ENCODE measurements around the gene WDR5. TPM values are rescaled to one million over a fixed set of nuclear protein-coding genes. Genes with fewer than 3 reads are reported as not detected.
A peak's percentile ranks its signal among the peaks of the same experiment; 100 is the strongest.

Gene WDR5
- total RNA-seq, 1 experiment from 2014 or later: 84.9 TPM

DNA sequence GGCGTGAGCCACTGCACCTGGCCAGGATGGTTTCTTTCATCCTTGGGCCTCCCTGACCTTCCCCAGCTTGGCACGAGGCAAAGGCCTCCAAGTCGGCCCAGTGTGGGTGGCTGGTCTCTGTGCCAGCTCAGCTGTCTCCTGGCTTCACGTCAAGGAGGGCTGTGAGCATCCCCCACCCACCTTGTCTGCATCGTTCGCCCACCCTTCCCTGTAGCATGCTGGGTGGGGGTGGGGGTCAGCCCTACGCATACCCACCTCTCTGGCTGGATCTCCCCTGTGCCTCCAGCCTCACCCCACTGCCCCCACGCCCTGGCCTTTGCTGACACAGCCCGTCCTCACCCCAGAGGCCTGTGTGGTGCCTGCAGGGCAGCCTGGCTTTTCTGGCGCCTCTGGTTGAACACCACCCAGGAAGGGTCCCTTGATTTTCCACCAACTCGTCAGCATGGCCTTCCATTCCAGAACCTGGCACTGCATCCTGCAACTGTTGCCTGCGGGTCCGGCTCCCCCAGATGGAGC, 8.8 kb upstream of the WDR5 start:
- Histone ChIP-seq H3K36me3 (no peaks in the 10 kb centered on the region), H3K27ac (no peak overlapping the region), H3K27me3 (no peaks in the 10 kb centered on the region), H3K4me3 (no peak overlapping the region), H3K9me3 (replicated peaks) (no peaks in the 10 kb centered on the region), H3K4me1 (peaks cover 31% of the 10 kb centered on the region)
- no peak for DNase-seq

DNA sequence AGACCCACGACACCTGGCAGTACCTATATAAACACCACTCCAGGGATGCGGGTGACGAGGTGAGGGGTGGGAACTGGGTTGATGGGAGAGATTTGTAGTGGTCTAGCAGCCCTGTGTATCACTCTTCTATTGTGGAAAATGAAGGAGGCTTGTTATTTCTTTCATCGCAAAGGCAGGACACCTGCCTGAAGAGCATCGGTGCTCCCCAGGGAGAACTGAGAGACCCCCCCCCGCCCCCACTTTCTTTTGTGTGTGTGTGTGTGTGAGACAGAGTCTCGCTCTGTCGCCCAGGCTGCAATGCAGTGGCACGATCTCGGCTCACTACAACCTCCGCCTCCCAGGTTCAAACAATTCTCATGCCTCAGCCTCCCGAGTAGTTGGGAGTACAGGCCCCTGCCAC, 8.3 kb upstream of the WDR5 start:
- Histone ChIP-seq H3K4me1 (peaks cover 32% of the 10 kb centered on the region), H3K27ac (no peak overlapping the region), H3K27me3 (no peaks in the 10 kb centered on the region), H3K9me3 (replicated peaks) (no peaks in the 10 kb centered on the region), H3K36me3 (no peaks in the 10 kb centered on the region), H3K4me3 (no peak overlapping the region)
- no peak for DNase-seq

DNA sequence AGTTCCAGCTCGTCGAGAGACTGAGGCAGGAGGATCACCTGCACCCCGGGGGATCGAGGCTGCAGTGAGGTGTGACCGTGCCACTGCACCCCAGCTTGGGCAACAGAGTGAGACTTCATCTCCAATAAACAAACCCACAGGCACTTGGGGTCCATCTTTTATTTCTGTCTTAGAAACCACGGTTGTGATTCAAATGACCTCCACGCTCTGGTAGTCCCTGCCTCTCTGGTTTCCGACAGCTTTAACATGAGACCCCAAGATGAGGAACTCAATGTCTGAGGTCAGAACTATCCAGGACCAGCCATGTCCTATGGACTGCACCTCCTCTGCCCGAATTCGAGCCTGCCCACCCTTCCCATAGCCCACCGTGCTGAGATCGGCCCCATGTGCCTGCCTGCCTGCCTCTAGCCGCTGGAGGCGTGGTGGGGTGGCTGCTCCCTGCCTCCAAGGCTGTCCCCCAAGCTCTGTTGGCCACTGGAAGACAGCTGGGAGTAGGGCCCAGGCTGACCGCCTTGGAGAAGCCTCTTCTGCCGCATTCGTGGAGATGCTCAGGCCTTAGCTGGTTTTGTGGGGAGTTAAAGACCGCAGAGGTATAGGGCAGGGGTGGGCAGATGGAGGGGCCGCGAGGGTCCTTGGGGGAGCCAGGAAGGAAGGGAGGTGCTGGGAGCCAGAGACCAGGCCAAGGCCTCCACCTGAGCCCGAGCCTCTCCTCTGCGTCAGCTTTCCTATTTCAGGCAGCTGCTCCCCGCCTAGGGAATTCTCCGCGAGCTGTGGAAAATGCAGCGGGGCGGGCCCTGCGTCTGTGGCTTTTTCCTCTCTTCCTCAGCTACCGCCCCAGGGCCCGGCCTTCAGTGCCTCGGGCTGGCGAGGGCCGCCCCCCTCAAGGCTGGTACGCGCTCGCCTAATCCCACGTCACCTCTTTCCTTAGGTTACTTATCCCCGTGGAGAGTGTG, 6.9 kb upstream of the WDR5 start:
- Histone ChIP-seq H3K4me3 (peak overlapping the region; percentile 33), H3K27me3 (no peaks in the 10 kb centered on the region), H3K9me3 (replicated peaks) (no peaks in the 10 kb centered on the region), H3K27ac (peak overlapping the region; percentile 92), H3K36me3 (no peaks in the 10 kb centered on the region), H3K4me1 (peaks cover 32% of the 10 kb centered on the region)
- peak; percentile 93 to 94 for DNase-seq

DNA sequence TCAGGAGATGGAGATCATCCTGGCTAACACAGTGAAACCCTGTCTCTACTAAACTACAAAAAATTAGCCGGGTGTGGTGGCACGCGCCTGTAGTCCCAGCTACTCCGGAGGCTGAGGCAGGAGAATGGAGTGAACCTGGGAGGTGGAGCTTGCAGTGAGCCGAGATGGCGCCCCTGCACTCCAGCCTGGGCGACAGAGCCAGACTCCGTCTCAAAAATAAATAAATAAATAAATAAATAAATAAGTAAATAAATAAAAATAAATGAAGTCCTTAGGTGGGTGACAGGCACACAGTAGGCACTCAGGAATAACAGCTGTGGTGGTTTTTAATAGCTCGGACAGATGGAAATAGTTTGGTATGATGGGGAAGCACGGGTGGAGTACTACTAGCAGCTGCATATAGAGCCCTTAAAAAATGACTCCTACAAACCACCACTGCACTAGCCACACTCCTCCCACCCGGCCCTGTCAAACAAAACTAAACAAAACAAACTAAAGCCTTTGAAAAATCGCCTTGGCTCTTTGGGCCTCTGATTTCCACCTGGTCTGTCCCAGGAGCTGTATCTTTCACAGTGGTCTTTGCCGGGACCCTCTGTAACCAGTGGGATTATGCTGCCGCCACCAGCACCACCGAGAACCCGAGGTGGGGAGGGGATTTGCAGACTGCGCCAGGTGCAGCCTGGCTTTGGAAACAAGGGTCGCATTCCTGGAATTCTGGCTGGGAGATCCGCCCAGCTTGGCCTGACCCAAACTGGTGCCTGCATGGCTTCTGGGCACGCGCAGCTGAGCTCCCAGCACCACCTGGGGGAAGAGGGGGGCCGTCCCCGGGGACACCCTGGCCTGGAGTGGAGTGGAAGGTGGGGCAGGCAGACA, 5.1 kb upstream of the WDR5 start:
- Histone ChIP-seq H3K9me3 (replicated peaks) (no peaks in the 10 kb centered on the region), H3K27me3 (no peaks in the 10 kb centered on the region), H3K36me3 (no peaks in the 10 kb centered on the region), H3K27ac (peak overlapping the region; percentile 92), H3K4me1 (peaks cover 36% of the 10 kb centered on the region), H3K4me3 (no peak overlapping the region)
- DNase-seq: peak; percentile 90 to 94

DNA sequence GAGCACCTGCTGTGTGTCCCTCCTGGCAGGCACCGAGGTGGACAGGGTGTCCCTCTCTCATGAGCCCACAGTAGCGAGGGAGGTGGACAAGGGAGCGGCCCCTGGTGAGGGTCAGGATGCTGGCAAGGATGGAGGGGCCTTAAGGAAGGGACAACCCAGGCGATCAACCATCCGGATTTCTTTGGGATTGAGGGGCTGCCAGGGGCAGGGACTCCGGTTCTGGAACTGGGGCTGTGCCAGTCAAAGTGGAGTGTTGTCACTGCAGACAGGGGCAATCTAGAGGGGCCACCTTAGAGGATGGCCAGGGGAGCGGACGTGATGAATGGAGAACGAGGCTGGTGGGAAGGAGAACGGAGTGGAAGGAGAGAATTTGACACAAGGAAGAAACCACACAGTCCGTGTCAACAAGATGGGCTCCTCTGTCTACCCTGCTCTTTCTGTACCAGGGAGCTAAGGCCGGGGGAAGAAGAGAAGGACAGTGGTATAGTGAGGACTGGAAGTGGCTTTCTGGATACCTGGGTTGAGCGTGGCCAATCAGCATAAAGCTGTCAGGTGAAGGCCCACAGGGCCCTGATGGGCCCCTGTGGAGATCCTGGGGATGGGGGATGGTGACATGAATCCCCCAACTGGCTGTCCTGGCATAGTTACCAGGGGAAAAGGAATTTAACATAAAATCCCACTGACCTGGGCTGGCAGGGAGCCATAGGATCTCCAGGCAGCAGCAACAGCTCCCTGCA, 4.2 kb upstream of the WDR5 start:
- H3K27ac ChIP-seq: peak overlapping the region; percentile 92

DNA sequence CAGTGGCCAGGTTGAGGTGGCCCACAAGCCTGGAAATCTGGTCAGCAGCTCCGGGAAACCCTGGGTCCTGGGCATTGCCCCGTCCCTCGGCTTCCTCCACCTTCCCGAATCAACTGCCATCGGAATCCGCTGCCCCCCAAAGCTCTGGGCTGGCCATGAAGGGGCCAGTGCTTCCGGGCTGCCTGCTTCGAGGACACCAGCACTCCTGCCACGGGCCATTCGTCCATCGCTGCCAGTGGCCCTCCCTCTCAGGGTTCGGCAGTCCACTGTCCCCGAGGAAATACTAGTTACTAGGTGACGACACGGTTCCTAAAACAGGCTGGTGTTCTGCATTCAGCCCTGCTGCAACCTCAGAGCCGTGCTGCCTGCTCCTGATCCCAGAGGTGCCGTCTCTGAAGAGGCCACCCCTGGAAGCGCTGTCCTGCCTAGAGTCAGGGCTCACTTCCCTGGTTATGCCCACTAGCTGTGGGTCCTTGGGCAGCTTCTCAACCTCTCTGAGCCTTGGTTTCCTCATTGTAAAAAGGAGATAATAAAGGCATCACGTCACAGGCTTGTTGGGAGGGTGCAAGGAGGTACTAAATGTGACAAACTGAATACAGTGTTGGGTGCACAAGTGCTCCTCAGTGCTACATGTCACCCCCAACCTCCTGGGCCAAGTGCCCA, 3.5 kb upstream of the WDR5 start:
- no peak for DNase-seq
- no peaks in the 10 kb centered on the region for H3K27me3 ChIP-seq
- H3K36me3 ChIP-seq: peaks cover 4% of the 10 kb centered on the region; the same call in 1 of the 2 replicates
- H3K4me1 ChIP-seq: peaks cover 39% of the 10 kb centered on the region
- H3K9me3 ChIP-seq (replicated peaks): no peaks in the 10 kb centered on the region
- H3K4me3 ChIP-seq: no peak overlapping the region
- no peak overlapping the region for H3K27ac ChIP-seq

More for the DNA sequence above, 4.2 kb upstream of the WDR5 start:
- no peaks in the 10 kb centered on the region for H3K9me3 ChIP-seq (replicated peaks)
- H3K36me3 ChIP-seq: no peaks in the 10 kb centered on the region
- H3K4me3 ChIP-seq: no peak overlapping the region
- peaks cover 36% of the 10 kb centered on the region for H3K4me1 ChIP-seq
- no peak for DNase-seq
- H3K27me3 ChIP-seq: no peaks in the 10 kb centered on the region

DNA sequence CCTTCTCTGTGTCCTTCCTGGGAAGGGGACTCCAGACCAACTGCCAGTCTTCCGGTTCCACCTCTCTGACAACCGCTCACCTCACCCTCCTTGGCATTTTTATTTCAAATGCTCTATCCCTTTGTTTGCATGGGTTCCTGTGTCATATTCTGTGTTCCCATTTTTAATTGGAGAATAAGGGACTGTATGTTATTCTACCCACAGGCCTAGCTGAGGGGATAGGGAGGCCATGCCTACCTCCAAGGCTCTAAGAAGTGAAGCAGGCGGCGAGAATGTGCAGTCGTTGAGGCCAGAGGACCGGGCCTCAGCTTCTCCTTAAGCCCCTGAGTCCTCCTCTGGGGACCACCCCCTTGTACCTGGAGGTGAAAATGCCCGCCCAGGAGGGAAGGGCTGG, 936 bp upstream of the WDR5 start:
- peaks cover 33% of the 10 kb centered on the region for H3K4me1 ChIP-seq
- H3K9me3 ChIP-seq (replicated peaks): no peaks in the 10 kb centered on the region
- peak overlapping the region; percentile 77 for H3K27ac ChIP-seq
- peak overlapping the region; percentile 81 for H3K4me3 ChIP-seq
- H3K27me3 ChIP-seq: no peaks in the 10 kb centered on the region
- peaks cover 17% of the 10 kb centered on the region for H3K36me3 ChIP-seq
- DNase-seq: peak; percentile 4 to 58

DNA sequence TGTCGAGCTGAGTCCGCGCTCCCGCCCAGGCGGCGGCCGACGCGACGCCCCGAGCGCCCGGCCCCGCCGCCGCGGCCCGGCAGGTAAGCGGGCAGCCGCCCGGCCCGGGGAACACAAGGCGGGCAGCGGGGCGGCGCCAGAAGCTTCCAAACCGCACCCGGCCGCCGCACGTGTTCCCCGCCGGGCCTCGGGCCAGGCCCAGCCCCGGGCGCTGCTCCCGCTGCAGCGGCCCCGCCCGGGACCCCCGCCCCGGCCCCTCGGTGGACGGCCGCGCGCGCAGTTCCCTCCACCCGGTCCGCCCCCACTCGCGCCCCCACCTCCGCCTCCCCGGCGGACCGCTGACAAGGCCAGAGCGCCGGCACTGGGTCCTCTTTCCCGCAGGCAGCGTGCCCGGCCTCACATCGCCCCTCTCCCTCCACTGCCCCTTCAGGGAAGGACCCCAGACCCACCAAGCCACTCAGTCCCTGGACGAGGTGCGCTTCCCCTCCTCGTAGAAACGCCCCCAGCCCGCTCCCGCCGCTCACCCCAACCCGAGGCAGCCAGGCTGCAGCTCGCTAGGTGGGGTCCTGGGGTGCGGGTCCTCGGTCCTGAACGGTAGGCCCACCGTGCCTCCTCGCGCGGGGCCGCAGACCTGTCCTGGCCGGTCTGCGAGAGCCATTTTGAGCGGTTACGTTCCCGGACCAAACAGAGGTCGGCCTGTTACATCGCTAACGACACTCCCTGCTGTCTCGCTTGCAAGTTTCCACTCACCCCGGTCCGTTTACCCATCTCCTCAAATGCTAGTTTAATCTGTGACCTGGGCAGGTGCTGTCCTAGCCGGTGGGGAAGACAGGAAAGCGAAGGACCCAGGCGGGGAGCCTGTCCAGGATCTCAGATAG, 475 bp downstream of the WDR5 start:
- Histone ChIP-seq H3K36me3 (peaks cover 31% of the 10 kb centered on the region), H3K4me3 (peak overlapping the region; percentile 81), H3K4me1 (peaks cover 23% of the 10 kb centered on the region), H3K27ac (peak overlapping the region; percentile 45), H3K9me3 (replicated peaks) (no peaks in the 10 kb centered on the region), H3K27me3 (no peaks in the 10 kb centered on the region)
- peak; percentile 22 to 29 for DNase-seq

DNA sequence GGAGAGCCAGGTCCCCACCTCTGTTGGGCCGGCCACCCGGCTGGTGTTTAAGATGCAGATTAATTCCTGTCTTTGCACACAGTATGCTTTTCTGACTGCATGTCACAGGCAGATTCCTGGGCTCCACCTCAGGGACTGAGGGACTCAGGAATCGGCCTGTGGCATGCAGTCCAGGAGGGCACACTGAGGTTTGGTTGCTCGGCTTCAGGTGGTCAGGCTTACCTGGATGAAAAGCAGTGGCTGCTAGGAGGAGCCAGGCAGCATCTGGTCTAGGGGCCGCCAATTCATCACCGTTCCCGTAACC, 1.1 kb downstream of the WDR5 start:
- Histone ChIP-seq H3K36me3 (peaks cover 36% of the 10 kb centered on the region), H3K9me3 (replicated peaks) (no peaks in the 10 kb centered on the region), H3K27me3 (no peaks in the 10 kb centered on the region), H3K4me3 (peak overlapping the region; percentile 81), H3K4me1 (peaks cover 17% of the 10 kb centered on the region; the same call in 1 of the 2 replicates), H3K27ac (peak overlapping the region; percentile 45; the same call in 1 of the 2 replicates)
- DNase-seq: no peak

DNA sequence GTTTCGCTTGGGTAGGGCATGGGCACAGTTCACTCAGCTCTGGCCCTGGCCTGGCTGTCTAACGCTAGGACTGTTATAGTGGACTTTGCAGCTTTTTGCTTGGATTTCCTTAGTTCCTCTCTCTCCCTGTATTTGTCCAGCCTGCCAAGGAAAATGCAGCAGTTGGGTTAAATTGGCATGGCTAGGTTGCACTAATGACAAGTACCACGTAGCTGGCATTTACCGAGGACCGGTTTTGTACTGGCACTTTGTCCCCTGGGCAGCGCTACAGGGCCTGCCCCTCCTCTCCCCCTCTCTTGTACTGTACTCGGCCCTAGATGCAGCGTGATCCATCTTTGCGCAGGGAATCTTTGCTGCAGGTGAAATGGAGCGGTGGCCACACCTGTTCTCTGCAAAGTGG, 2.4 kb downstream of the WDR5 start:
- H3K27me3 ChIP-seq: no peaks in the 10 kb centered on the region
- DNase-seq: no peak
- H3K36me3 ChIP-seq: peaks cover 46% of the 10 kb centered on the region
- no peak overlapping the region for H3K4me3 ChIP-seq
- no peaks in the 10 kb centered on the region for H3K9me3 ChIP-seq (replicated peaks)
- H3K4me1 ChIP-seq: peaks cover 14% of the 10 kb centered on the region; the same call in 1 of the 2 replicates
- H3K27ac ChIP-seq: no peak overlapping the region

DNA sequence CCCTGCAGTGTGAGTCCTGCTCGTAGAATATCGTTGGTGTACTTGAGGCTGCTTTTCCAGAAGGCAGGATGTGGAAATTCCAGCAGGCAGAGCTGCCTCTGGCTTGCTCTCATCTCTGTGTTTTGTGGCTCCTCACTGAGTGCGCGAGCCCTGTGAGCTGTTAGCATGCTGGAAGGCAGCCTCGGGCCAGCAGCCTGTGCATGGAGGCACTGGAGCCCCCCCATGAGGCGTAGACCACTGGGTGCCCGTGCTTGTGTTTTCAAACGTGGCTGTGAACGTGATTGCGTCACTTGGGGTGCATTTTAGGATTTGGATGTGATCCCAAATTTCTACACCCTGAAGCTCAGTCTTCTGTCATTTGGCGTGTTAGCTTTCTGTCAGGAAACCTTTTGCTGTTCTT, 3.2 kb downstream of the WDR5 start:
- H3K4me1 ChIP-seq: peaks cover 17% of the 10 kb centered on the region
- no peaks in the 10 kb centered on the region for H3K27me3 ChIP-seq
- no peak overlapping the region for H3K27ac ChIP-seq
- H3K9me3 ChIP-seq (replicated peaks): no peaks in the 10 kb centered on the region
- no peak for DNase-seq
- H3K36me3 ChIP-seq: peaks cover 54% of the 10 kb centered on the region
- H3K4me3 ChIP-seq: no peak overlapping the region

DNA sequence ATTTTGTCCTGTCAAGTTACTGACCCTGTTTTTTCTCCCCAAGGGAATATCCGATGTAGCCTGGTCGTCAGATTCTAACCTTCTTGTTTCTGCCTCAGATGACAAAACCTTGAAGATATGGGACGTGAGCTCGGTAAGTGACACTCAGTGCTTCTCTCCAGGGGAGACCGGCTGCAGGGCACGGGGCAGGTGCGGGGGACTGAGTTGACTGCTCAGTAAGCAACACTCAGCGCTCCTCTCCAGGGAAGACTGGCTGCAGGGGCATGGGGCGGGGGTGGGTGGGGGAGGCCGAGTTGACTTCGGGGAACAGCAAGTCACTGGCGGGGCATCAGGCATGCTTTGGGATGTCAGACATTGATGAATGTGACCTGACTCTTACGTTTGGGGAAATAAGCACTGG, 6.0 kb downstream of the WDR5 start:
- Histone ChIP-seq H3K4me1 (peaks cover 26% of the 10 kb centered on the region), H3K27ac (no peak overlapping the region), H3K4me3 (no peak overlapping the region), H3K36me3 (peaks cover 77% of the 10 kb centered on the region), H3K9me3 (replicated peaks) (no peaks in the 10 kb centered on the region), H3K27me3 (no peaks in the 10 kb centered on the region)
- DNase-seq: no peak

DNA sequence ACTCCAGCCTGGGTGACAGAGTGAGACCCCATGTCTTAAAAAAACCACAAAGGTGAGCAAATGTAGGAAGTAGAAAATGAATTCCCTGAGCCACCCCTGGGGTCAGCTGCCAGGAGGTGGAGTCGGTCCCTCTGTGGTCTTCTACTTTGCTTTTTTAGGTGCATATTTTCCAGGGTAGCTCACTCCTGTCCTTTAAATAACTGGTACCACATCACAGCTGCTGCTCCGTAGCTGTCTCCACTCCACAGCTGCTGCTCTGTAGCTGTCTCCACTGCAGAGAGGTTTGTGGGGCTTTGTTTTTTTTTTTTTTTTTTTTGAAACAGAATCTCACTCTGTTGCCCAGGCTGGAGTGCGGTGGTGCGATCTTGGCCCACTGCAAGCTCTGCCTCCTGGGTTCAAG, 8.9 kb downstream of the WDR5 start:
- Histone ChIP-seq H3K9me3 (replicated peaks) (no peaks in the 10 kb centered on the region), H3K36me3 (peaks cover 84% of the 10 kb centered on the region), H3K4me3 (no peak overlapping the region), H3K27ac (peak overlapping the region; percentile 39), H3K4me1 (peaks cover 17% of the 10 kb centered on the region), H3K27me3 (no peaks in the 10 kb centered on the region)
- DNase-seq: peak; percentile 89

Data from SJCRH30 (cell line).